Transverse colon (tissue), 4 donors: Measurements from ENCODE around the gene CALN1. TPM values are rescaled to one million over a fixed set of nuclear protein-coding genes. Genes with fewer than 3 reads are reported as not detected.

Experiments
- DNase-seq: peaks from one replicate; pipeline ENCODE4 v3.0.0-alpha.2; 2019
- H3K27ac ChIP-seq, 4 donors: fragments of 200-600 bp; sonication (generic); 2 replicates each; pipeline ENCODE4 v1.5.1; 2016 to 2018; ENCODE audit warnings: inconsistent platforms in 4 of 4
- H3K27me3 ChIP-seq: fragments of 200-600 bp; sonication (generic); 2 replicates; pipeline ENCODE4 v1.5.1; 2017; ENCODE audit warnings: inconsistent platforms
- H3K36me3 ChIP-seq, 4 donors: fragments of 200-600 bp; sonication (generic); 2 replicates each; pipeline ENCODE4 v1.5.1; 2017 to 2019; ENCODE audit warnings: inconsistent platforms in 4 of 4
- H3K4me1 ChIP-seq, 4 donors: fragments of 200-600 bp; sonication (generic); 2 replicates each; pipeline ENCODE4 v1.5.1; 2017 to 2020; ENCODE audit warnings: inconsistent platforms in 4 of 4
- H3K4me3 ChIP-seq, 4 donors: fragments of 200-600 bp; sonication (generic); 1 replicate in 1 of 4; 2 replicates in 3 of 4; pipeline versions ENCODE4 v1.5.1 to v1.6.1; 2017 to 2019; ENCODE audit warnings: inconsistent platforms in 4 of 4
- H3K9me3 ChIP-seq, 2 donors: fragments of 200-600 bp; sonication (generic); 2 replicates each; pipeline ENCODE4 v1.5.1; 2017 to 2019; ENCODE audit warnings: inconsistent platforms in 2 of 2
- EP300 ChIP-seq: sonication (generic); formaldehyde crosslinking; IDR thresholded peaks from one replicate; pipeline ENCODE4 v1.6.1; 2017; ENCODE audit warnings: antibody characterized with exemption, low read depth
- POLR2A ChIP-seq: fragments of 450-650 bp; IDR thresholded peaks from one replicate; pipeline ENCODE4 v1.6.1; 2016; ENCODE audit warnings: antibody characterized with exemption, mild to moderate bottlenecking, moderate library complexity
- POLR2AphosphoS5 ChIP-seq, 3 donors: sonication (generic); formaldehyde crosslinking; IDR thresholded peaks; one replicate each; pipeline ENCODE4 v1.6.1; 2016; ENCODE audit warnings: antibody characterized with exemption in 3 of 3
- WGBS, 2 donors: methylation state at CpG; one replicate each; pipeline ENCODE4 v1.1.5; 2018; ENCODE audit warnings: low coverage in 1 of 2; 5-methylcytosine and 5-hydroxymethylcytosine counted together
- in situ Hi-C, 4 donors: fragments of 200-750 bp; cut with MboI; loops; one replicate each; pipeline versions ENCODE4 v1.15.0 to v1.15.1; 2017; ENCODE audit warnings: low sequenced_read_pairs in 3 of 4, low pct_ligation_motif_present in 1 of 4, low pct_unique_long_range_greater_than_20kb in 1 of 4
- intact Hi-C: fragments of 100-400 bp; cut with DNase I; formaldehyde crosslinking; loops from one replicate; pipeline ENCODE4 v1.15.1; 2023; ENCODE audit warnings: low total_unique reads
- total RNA-seq, 4 donors: library from RNA; depleted of rRNA; stranded (reverse); fragments of >200 nt; gene quantifications; one replicate each; pipeline ENCODE4 v1.1.0, GENCODE V29; 2016
- TF ChIP-seq, protein P1 (sequence below), 5 experiments: fragments of 200-600 bp in 3 of 5; fragments of 450-650 bp in 2 of 5; sonication (generic) in 3 of 5; IDR thresholded peaks; 1 replicate in 2 of 5; 2 replicates in 3 of 5; pipeline ENCODE4 v1.5.1; 2016 to 2017; ENCODE audit warnings: antibody characterized with exemption in 5 of 5, inconsistent platforms in 3 of 5, mild to moderate bottlenecking in 2 of 5, moderate library complexity in 1 of 5

Gene CALN1
- total RNA-seq, 4 donors from 2014 or later = not detected

DNA sequence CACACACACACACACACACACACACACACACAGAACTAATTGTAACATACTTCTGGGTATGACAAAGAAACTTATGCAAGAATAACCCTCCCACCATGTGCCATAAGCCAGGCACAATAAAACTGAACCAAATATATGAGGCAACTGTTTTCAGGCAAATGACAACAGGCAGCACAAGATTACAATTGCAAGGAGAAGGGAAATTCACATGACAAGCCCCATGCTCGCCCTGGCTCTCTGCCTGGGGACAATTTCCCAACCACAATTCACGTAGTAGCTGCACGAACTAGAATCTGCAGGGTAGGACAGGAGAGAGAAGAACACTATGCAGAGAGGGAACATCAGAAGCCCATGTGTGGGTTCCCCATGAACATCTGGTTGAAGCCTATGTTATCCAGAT, 143.3 kb downstream of the CALN1 start:
- WGBS, 2 donors = 67% methylated on average over 3 of the region's 3 CpGs; no CpG with 5 or more reads in 1 of the 2 donors
- no peak for DNase-seq
- H3K36me3 ChIP-seq = no peaks in the 10 kb centered on the region
- no peaks in the 10 kb centered on the region for H3K9me3 ChIP-seq
- intact Hi-C loops = no loop called here
- no peaks in the 10 kb centered on the region for H3K27me3 ChIP-seq
- TF ChIP-seq POLR2A (no peak), POLR2AphosphoS5 (IDR thresholded peaks at IDR 0.05) (no peak), EP300 (no peak)
- TF ChIP-seq, protein P1, sequence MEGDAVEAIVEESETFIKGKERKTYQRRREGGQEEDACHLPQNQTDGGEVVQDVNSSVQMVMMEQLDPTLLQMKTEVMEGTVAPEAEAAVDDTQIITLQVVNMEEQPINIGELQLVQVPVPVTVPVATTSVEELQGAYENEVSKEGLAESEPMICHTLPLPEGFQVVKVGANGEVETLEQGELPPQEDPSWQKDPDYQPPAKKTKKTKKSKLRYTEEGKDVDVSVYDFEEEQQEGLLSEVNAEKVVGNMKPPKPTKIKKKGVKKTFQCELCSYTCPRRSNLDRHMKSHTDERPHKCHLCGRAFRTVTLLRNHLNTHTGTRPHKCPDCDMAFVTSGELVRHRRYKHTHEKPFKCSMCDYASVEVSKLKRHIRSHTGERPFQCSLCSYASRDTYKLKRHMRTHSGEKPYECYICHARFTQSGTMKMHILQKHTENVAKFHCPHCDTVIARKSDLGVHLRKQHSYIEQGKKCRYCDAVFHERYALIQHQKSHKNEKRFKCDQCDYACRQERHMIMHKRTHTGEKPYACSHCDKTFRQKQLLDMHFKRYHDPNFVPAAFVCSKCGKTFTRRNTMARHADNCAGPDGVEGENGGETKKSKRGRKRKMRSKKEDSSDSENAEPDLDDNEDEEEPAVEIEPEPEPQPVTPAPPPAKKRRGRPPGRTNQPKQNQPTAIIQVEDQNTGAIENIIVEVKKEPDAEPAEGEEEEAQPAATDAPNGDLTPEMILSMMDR (IDR thresholded peaks at IDR 0.05) = no peak
- H3K4me3 ChIP-seq = no peak overlapping the region
- H3K27ac ChIP-seq = no peak overlapping the region
- H3K4me1 ChIP-seq = no peaks in the 10 kb centered on the region
- in situ Hi-C loops = no loop called here

DNA sequence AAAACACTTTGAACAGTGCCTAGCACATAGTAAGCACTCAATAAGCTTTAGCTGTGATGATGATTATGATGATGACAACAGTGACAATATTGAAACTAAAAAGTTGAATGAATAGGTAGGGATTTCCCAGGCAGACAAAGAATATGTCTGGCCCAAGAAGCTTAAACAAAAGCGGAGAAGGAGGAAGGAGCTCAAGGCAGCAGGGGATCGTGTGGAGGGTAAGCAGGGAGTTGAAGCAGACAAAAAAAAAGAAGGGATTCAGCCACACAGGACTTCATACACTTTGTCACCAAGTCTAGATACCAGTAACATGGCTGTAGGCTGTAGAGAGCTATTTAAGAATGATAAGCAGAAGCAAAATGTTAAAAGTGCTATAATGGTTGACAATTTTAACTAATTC, 144.0 kb downstream of the CALN1 start:
- no peak overlapping the region for H3K27ac ChIP-seq
- no peaks in the 10 kb centered on the region for H3K9me3 ChIP-seq
- H3K4me3 ChIP-seq = no peak overlapping the region
- in situ Hi-C loops (no loop called here), intact Hi-C loops (no loop called here)
- H3K4me1 ChIP-seq = no peaks in the 10 kb centered on the region
- TF ChIP-seq POLR2A (no peak), EP300 (no peak), POLR2AphosphoS5 (IDR thresholded peaks at IDR 0.05) (no peak)
- TF ChIP-seq, protein P1 (IDR thresholded peaks at IDR 0.05) = no peak
- no peak for DNase-seq
- H3K27me3 ChIP-seq = no peaks in the 10 kb centered on the region
- 76 to 79% methylated on average over 2 of the region's 2 CpGs for WGBS, 2 donors
- H3K36me3 ChIP-seq = no peaks in the 10 kb centered on the region

DNA sequence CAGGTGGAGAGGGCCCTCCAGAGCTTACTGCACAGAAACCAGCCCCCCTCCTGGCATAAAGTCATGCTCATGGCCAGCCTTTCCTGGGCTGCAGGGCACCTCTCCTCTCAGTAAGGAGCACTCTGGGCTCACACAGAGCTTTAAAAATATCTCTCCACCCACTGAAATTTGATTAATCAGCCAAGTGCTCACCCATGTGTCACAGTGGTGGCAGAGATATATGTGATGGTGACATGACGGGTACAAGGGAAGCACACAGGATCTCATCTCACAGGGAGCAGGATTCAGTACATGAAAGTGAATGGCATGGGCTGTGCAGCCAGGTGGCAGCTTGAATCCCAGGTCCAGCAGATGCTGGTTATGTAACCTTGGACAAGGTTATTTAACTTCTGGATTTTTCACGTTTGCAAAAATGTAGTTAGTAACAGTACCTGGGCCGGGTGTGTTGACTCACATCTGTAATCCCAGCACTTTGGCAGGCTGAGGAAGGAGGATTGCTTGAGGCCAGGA, 144.8 kb downstream of the CALN1 start:
- DNase-seq = no peak
- H3K4me3 ChIP-seq = no peak overlapping the region
- intact Hi-C loops (no loop called here), in situ Hi-C loops (no loop called here)
- 78% methylated on average over 3 of the region's 3 CpGs; no CpG with 5 or more reads in 1 of the 2 donors for WGBS, 2 donors
- H3K36me3 ChIP-seq = no peaks in the 10 kb centered on the region
- TF ChIP-seq EP300 = no peak
- TF ChIP-seq POLR2AphosphoS5 (IDR thresholded peaks at IDR 0.05) = no peak
- TF ChIP-seq, protein P1 (IDR thresholded peaks at IDR 0.05) = no peak
- no peak for TF ChIP-seq POLR2A
- H3K9me3 ChIP-seq = no peaks in the 10 kb centered on the region
- H3K27me3 ChIP-seq = no peaks in the 10 kb centered on the region
- no peak overlapping the region for H3K27ac ChIP-seq
- no peaks in the 10 kb centered on the region for H3K4me1 ChIP-seq

DNA sequence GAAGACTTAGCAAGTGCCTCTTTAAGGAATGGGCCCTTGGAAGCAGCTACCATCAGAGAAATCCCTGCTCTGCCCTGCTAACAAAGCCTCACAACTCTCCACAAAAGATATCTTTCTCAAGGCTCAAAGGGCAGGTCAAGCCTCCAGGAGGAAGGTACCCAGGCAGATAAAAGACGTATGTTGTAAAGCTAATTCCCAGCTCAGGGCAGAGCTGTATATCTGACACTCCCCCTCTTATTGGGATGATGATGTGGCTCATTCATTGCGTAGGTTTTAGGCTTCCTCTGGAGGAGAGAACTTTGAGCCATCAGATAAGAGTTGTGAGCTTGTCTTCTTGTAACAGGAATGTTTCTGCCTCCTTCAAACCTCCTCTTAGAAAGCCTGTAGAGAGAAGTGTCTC, 145.4 kb downstream of the CALN1 start:
- H3K4me3 ChIP-seq = no peak overlapping the region
- no peak for DNase-seq
- H3K27ac ChIP-seq = no peak overlapping the region
- no peaks in the 10 kb centered on the region for H3K9me3 ChIP-seq
- no peaks in the 10 kb centered on the region for H3K36me3 ChIP-seq
- H3K27me3 ChIP-seq = no peaks in the 10 kb centered on the region
- in situ Hi-C loops = no loop called here
- intact Hi-C loops = no loop called here
- 49% methylated on average over 2 of the region's 2 CpGs; no CpG with 5 or more reads in 1 of the 2 donors for WGBS, 2 donors
- no peaks in the 10 kb centered on the region for H3K4me1 ChIP-seq
- TF ChIP-seq POLR2A (no peak), EP300 (no peak), POLR2AphosphoS5 (IDR thresholded peaks at IDR 0.05) (no peak)
- TF ChIP-seq, protein P1 (IDR thresholded peaks at IDR 0.05) = no peak
